Midbrain (tissue), 1 donor: Measurements from ENCODE around the gene TTLL1.
"Not testable (repeated sequence)": the region's sequence is repeated elsewhere in the genome, so short reads cannot be mapped to it uniquely, and the experiment has no call there.

Source experiments
- DNase-seq: peaks from one replicate; lab custom pipeline; 2025; lab: John Stamatoyannopoulos, UW

The TTLL1 gene

DNA sequence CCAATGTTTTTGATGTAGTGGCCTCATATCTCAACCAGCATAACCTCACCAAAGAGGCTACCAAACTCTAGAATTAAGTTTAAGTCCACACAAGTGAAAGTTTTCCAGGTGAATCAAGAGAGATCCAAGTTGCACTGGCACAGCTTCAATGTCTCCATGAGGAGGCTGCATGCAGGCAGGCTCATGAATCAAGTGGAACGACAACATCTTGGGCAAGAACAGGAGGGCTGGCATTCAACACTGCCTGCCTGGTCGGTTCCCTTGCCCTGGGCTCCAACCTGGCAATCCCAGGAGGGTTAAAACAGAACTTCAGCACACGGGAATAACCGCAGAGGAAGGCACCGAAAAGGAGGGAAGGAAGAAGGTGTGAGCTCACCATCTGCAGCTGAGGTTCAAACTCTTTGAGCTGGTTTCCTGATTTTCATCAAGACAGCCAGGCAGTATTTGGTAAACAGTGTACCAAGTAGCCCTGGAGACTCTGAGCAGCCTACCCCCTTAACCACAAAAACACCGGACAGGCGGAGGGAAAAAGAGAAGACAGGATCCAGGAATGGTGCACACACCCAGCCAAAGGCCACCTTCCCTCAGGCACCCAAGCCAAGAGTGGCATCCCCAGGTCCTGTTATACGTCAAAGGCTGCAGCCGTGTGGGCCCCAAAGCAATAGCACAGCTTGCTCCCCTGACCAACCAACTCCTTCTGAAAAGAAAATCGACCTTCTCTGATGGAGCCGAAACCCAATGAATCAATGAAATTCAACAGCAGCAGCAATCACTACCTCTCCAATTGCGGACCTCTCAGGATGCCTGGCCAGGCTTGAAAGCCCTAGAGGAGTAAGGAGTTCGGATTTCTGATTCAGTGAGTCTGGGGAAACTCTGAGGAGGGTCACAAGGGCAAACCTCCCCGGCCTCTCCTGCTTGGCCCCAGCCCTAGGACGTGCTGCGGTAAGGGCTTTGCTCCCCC, 75.6 kb downstream of the TTLL1 start:
- no peak for DNase-seq

DNA sequence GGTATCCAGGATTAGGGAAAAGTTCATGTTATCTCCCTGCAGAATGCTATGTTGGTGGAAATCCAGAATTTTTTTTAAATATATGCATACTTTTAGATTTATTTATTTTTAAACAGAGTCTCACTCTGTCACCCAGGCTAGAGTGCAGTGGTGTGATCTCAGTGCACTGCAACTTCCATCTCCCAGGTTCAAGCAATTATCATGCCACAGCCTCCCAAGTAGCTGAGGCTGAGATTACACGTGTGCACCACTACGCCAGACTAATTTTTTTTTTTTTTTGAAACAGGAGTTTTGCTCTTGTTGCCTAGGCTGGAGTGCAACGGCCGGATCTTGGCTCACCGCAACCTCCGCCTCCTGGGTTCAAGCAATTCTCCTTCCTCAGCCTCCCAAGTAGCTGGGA, 76.8 kb downstream of the TTLL1 start:
- DNase-seq: no peak

DNA sequence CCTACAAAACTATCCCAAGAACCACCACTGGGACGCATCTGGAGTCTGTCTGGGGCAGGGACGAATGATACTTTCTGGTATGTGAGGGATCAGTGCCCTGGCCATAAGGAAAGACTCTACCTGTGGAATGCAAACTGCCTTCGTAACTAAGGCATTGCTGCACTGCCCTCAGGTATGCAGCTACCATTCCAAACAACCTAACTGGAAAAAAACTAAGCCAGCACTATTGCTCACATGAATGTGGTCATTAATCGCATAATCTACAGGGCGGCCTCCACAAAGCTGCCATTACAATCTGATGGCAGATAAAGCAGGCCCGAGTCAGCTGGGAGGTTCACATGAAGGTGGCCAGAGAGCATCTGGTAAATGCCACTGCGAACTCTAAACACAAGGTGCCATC, 78.1 kb downstream of the TTLL1 start:
- DNase-seq: no peak

DNA sequence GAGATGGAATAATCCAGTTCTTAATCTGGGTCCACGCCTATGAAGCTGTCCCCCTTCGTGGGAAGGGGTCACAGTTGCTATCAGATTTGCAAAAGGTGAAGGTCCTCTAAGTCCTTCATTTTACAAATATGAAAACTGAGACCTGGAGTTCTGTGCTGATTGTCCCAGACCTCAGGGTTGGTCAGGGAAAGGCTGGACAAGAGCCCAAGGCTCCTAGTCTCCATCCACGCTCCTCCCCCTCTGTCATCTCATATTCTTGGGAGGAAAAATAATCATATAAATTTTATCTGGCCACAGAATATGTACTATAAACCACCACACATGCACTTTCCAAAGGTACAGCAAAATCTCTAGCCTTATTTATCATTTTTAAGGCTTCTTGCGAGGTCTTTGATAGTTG, 79.7 kb downstream of the TTLL1 start:
- DNase-seq: no peak

DNA sequence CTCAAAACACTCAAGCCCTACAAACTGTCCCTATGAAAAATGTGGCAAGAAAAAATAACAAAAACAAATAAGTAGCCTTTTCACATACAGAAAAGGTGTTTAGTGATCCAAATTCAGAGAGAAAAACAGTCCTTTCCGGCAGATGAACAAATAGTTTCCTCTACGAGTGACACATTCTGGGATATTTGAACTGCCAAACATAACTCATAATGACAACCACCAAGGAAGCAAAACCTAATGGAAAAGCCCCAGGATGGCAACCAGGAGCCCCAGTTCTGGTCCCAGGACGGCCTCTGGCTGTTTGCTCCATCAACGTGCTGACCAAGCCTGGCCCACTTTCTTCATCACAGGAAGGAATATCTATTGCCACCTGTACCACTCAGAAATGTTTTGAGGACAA, 80.3 kb downstream of the TTLL1 start:
- DNase-seq: no peak

DNA sequence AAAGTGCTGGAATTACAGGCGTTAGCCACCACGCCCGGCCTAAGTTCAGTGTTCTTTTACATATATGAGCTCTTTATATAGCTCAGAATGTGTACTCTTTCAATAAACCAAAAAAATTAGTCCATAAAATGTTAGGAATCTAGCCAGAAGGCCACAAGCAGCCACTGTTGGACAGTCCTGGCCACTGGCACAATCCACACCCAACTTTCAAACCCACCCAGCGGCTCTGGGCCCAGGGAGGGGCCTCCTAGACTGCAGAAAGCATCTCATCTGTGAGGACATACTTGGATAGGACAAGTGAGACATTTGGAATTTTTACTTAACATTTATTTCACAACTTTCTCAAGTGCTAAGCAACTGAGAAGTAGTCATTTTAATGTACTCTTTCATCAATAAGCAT, 80.7 kb downstream of the TTLL1 start:
- no peak for DNase-seq

DNA sequence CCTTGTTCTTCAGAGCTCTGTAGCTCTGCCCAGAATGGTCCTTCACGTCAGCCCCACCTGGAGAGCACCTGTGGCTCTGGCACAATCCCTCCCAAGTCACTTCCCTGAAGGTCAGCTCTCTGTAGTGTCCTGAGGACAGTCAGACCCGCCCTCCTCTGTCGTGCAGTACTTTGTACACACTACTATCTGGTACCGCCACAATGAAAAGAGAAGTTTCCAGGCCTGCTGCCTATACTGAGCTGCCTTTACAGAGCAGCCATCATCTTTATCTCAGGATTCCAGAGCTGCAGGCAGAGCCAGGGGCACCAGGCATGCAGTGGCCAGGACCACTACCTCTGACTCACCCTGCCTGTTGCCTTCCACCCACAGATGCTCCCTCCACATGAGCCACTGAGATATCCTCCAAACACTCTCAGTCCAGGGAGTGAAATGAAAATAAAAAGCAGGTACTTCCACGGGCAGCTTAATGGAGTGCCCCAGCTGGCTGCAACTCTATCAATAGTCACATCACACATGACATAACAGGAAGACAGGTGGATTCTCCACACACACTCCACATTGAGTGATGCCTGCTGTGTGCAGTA, 81.6 kb downstream of the TTLL1 start:
- no peak for DNase-seq

DNA sequence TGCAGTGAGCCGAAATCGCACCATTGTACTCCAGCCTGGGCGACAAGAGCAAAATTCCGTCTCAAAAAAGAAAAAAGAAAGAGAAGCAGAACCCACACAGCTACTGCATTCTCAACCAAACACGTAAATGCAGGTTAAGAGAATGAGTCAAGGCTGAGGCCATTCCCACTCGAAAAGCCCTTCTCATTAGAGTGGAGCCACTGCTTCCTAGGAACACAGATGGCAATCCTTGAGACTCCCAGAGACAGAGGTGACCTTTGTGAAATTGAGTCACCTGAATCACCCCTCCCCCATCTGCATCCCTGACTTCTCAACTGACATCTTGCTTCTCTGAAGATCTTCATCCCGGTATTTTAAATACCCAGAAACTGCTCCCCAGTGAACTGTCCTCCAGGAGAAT, 82.4 kb downstream of the TTLL1 start:
- DNase-seq: no peak

DNA sequence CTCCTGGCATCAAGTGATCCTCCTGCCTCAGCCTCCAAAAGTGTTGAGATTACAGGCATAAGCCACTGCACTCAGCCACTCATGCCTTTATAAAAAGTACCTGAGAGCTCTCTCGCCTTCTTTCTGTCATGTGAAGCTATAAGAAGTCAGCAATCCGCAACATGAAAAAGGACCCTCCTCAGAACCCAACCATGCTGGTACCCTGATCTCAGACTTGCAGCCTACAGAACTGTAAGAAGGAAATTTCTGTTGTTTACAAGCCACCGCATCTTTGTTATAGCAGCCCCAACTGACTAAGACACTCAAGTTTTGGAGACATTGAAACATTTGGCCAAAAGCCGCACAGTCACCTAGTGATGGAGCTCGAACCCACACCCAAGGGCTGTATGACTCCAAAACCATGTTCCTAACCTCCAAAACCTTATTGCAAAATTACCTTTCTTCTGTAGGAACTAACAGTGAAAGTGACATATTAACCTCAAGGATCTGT, 83.1 kb downstream of the TTLL1 start:
- no peak for DNase-seq

DNA sequence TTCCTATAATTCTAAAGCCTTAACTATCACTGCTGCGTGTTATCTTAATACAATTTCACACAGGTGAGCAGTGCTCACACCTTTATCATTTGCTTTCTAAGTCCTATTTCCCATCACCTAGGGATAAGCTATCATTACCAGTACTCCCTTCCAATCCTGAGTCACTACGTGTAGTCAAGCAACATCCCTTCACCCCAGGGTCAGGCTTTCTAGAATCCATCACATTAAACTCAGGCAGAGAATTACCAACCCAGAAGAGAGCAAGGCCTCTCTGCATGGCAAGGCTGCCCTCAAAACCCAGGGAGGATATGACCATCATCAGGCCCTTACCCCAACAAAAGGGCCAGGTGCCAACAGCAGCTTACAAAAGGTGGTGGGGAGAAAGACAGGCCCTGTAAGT, 84.1 kb downstream of the TTLL1 start:
- no peak for DNase-seq

DNA sequence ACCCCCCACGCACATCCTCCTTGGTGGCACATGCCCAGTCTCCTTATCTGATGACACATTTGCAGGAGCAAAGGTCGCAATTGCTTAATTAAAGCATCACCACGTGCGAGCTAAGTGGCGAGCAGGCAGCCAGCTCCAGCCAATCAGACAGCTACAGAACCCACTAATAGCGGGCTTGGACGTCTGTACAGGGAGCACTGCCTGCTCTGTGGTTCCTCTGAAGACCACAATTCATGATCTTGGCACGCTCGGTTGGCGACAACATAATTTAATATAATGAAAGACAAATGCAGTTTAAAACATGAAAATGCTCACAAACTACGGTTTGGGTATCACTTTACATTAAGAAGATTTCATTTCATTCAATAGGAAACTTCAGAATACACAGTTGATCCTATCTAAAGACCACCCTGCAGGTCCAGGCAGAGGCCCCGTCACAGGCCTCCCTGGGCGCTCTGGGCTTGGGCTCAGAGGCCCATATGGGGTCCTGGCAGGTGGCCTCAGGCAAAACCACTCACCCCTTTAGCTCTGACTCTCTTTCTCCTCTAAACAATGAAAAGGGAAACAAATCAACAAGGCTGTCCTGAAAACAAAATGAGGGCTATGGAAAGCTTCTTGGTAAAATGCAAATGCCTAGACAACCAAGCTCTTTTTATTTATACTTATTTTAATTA, 84.7 kb downstream of the TTLL1 start:
- DNase-seq: no peak

DNA sequence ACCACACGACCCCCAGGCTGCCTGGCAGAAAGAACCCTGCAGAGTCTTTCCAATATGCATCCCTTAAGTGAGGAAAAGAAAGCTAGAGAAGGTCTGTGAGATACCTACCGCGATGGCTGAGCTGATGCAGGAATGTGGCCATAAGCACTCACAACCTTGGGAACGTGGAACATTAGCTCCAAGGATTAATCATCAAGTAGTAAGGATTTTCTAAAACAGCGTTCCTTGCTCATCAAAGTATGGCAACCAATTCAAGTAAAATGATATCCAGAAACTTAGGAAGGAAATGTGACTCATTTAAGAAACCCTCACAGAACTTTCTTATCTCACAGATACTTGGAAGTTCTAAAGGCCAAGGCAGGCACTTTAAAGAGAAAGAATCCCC, 87.0 kb downstream of the TTLL1 start:
- DNase-seq: no peak

DNA sequence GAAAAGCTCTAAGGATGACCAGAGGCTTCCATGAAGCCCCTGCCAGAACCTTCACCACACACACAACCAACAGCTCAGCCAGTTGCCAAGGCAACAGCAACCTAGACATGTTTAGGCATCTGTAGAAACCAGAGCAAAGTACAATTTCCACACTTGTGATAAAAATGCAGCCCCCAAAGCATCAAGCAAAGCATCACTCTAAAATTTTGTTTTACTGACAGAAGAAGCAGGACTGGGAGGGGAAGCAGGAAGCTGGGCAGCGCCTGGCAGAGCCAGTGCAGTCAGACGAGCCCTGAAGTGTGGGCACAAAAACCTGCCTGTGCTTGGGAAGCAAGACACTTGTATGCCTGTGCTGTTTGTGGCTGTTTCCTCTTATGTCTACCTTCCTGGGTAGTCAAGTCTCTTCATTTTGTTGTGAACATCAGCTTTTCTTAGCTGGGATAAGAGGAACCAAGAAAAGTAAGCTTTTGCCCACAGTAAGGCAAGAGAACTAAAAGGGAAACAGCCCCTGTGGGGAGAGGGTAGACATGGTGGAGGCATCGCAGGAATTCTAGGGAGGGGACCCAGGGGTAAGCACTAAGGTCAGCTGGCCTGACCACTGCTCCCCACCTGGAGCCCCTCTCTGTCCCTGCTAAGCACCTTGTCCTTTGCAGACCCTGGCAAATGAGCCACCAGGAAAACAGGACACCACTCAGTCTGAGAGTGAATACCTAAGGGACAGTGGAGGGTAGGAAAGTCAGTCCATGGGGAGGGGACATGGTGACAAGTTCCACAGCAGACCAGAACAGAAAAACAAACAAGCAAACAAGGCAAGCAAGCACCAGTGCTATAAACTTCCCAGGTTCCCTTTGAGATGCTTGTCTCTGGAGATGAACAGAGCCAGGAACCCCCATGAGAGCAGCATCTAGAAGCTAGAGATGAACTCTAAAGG, 87.7 kb downstream of the TTLL1 start:
- DNase-seq: no peak

DNA sequence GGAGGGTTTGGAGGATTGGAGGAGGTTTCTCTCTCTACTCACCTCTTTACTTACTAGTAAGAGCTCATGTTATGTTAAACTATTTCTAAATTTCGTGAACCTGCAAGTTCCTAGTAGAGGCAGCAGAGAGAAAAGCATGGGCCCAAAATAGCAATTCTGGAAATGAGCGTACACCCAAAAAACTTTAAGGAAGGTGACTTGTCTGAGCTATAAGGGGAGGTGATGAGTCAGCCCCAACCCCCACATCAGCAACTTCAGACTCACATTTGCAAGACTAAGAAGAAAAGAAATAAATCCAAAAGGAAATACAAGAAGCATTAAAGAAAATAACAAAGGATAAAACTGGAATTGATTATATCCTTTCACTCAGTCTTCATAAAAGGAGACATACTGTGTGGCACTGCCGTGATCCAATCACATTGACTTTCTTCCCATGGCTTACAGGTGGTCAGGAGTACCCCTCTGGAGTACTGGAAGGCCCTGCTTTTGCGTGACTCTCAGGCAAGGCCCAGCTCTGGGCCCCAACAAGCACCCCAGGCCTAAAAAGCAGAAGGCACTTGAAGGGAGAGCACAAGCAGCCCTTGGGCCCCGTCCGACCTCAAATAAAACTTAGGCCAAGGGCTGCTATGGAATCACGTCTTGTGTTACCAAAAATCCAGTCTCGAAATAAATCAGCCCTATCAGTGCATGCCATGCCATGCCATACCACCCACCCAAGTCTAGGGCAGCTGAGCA, 88.6 kb downstream of the TTLL1 start:
- no peak for DNase-seq

DNA sequence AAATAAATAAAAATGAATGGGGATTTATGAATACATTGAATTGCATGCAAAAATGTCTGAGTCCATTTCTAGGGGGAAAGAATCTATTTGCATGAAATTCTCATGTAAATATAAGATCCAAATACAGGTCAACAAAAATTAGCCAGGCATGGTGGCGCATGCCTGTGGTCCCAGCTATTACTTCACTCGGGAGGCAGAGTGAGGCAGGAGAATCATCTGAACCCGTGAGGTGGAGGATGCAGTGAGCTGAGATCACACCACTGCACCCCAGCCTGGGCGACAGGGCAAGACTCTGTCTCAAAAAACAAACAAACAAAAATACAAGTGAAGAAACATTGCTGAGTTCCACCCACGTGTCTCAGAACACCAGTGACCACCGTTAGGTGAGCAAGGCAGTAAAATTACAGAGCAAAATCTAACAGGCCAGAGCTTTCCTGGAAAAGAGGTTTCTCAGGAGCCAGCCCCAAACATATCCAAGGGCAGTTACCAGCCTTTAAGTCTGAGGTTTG, 91.6 kb downstream of the TTLL1 start:
- DNase-seq: no peak

DNA sequence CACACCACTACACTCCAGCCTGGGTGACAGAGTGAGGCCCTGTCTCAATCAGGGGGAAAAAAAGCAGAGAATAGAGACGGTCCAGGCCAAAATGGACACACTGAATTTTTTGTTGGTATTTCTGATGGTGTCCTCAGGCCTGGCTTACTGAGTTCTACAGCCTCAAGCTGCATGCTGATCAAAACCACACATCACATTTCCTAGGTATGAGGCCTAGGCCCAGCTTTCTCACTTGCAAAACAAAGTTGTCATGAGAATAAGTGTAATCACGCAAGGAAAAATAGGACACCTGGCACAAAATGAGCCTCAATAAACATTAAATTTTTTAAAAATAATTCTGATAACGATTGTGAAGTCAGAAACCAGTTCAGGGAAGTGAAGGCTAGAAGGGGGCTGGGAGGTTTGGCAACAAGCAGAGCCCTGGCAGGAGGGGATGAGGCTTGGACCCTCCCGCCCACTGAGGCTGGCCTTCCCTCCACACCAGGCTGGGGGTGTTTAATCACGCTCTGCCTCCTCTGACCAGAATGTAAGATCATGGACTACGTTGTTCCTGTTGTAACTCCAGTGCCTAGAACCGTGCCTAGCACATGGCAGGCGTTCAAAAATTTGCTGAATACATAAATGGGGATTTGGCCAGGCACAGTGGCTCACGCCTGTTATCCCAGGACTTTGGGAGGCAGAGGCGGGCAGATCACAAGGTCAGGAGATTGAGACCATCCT, 92.4 kb downstream of the TTLL1 start:
- DNase-seq: no peak

DNA sequence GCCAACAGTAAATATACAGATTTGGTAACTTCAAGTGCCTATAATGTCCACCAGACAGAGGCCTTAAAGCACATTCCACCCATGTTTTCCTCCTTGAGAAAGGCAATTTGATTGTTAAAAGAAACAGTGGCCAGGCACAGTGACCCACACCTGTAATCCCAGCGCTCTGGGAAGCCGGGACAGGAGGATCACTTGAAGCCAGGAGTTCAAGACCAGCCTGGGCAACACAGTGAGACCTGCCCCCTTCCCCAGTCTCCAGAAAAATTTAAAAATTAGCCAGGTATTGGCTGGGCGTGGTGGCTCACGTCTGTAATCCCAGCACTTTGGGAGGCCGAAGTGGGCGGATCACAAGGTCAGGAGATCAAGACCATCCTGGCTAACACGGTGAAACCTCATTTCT, 93.5 kb downstream of the TTLL1 start:
- not testable (repeated sequence) for DNase-seq

DNA sequence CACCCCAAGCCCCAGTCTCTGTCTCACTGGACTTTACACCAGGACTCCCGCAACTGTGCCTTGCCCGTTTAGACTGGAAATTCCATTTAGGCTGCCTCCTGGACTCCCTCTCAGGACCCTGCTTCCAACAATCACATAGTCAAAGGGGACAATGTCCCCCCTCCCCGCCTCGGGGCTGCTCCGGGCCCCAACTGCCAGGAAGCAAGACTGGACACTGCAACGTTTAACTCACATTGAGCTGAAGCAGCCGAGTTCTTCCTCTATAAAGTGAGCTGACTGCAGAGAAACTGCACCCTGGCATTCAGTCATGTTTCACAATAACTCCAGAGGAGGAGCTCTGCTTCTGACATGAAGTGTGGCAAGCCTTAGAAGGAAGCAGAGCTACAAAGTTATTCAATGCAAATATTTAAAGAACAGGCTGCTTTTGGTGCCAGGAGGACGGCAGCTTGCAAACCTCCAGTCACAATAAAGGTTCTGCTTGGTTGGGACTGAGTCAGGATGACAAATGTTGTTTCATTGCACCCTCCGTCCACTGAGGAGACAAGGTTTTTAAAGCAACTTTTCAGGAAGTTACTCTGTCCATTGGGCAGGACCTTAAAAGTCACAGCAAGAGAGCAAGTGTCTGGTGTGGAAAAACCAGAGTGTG, 94.2 kb downstream of the TTLL1 start:
- DNase-seq: peak; percentile 42

DNA sequence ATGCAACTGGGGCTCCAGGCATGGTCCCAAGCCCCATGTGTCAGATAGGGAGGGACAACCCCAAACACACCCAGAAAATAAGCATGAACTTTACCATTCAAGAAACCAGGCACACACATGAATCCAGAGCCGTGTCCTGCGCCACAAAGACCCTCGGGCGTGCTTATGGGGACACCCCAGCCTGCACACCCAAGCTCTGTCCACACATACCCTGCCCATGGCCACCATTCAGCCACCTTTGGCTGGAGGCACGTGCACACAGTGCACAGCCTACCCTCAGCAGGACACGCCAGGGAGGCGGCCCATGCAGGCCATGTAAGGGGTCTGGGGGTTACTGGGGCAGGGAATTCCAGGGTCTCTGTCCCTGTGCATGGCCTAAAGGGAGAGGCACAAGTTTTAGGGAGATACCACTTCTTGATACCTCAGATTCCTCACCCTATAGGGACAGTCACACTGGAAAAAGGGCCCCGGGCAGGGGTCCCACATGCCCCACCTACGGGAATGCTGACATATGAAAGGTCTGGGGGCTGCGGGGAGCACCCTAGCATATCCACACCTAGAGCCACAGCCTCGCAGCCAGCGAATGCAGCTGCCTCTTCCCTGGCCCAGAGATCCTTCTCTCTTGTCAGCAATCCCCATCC, 94.8 kb downstream of the TTLL1 start:
- DNase-seq: no peak
